HG03108 (cell line): ENCODE results near the gene CXXC5.
"Not testable (repeated sequence)": the region's sequence is repeated elsewhere in the genome, so short reads cannot be mapped to it uniquely, and the experiment has no call there.

Source experiments
- ATAC-seq: cut with Tn5 transposase; IDR thresholded peaks from one replicate; pipeline ENCODE4 v1.9.1; 2021; ENCODE audit warnings: moderate library complexity; ENCODE audit not compliant: unreplicated experiment

CXXC5 gene

DNA sequence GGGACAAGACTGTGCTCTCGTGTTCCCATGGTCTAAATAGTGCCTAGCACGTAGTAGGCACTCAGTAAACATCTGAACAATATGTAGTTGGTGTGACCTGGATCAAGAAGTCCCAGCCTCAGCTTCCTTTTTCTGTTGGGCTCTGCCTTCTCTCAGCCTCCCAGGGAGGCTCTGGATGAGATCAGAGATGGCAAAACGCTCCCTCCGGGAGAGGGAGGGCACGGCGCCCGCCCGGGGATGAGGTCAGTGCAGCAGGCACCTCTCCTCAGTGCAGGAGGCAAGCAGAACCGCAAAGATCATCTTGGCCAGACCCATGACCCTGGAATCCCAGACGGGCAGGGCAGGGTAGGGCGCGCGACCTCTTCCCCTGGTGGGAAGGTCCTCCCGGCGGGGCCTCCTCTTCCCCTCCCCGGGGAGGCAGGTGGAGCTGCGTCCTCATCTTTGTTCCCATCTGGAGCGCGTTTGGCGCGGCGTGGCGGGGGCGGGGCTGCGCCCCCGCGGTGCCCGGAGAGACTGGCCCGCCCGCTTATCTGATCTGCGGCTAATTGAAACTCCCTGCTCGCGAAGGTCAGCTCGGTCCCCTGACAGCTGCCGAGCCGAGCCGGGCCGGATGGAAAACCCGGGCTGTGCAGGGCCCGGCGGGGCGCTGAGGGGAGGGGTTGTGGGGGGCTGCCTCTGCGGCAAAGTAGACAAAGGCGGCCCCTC, 60.9 kb downstream of the CXXC5 start:
- no peak for ATAC-seq

DNA sequence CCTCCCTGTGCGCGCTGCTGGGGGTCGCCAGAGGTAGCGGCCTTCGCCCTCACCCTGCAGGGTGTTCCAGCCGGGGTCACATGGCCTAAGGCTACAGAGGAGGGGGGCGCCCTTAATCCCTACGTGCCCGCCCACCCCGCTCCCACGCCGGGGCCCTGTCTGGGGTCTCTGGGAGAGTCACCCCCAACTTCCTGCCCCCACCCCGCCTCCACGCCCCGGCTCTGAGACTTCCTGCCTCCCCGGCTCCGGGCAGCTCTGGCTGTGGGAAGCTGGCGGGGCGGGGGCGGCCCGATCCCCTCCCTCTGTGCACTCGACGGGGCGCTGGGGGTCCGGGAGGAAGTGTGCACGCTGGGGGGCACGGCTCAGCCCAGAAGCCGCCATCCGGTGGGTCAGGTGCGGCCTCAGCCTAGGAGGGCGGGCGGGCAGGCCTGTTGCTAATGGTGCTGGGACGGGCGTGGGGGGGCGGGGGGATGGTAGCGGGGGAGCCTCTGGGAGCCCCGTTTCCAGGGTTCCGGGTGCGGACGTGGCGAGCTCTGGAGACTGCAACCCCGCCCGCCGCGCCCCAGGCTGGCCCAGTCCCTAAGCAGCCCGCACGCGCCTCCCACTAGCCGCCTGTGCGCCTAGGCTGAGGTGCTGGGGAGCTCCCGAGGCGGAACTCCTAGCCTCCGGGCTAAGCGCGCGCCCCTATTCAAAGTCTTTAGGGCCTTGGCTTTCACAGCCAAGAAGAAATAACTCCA, 61.6 kb downstream of the CXXC5 start:
- no peak for ATAC-seq

GRCh38 chr5:139710319-139711066, 62.3 kb downstream of the CXXC5 start:
- ATAC-seq = no peak

DNA sequence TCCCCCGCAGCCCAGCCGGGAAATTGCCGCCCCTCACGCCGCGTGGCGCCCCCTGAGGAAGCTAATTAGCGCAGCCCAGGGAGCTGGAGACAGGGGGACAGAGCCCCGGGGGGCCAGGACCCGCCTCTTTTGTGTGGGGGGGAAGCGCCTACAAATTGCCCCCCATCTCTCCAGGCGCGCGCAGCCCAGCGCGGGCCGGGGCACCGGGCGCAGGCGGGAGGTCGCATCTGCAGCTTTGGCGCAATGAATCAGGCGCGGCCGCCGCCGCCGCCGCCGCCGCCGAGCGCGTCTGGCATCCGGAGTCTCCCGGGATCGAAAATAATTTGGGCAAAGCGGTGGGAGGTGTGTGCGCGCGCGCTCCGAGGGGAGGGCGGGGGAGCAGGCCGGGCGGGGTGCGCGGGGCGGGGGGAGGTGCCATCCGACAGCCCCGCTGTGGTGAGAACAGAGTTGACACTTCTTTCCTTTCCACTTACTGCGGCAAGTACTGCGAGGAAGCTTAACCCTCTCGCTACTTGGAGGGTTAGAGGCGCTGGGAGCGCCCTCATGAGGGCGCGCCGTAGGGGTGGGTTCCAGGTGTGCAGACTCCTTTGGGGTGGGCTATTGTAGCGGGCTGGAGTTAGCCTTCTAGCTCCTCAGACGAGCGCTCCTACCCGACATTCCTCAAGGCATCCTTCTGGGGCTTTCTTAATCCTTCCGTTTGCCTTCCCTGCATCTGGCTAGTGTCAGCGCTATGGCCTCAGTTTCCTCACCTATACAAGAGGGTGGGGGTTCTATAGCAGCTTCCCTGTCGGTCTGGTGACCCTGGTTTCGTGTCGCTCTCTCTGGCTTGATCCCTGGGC, 63.1 kb downstream of the CXXC5 start:
- ATAC-seq = no peak

DNA sequence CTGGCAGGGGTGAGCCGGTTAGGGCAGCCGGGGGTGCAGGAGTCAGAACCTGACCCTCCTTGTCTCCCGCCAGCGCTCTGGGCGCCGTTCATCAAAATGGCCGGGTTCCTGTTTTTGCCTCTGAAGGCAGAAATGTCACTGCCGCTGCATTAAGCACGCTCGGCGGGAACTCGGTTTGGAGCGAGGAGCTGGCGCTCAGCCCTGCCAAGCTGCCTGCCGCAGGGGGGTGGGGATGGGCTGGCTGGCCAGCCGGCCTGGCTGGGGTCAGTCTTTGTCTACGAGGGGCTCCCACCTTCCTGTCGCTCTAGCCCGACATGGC, 63.7 kb downstream of the CXXC5 start:
- no peak for ATAC-seq

DNA sequence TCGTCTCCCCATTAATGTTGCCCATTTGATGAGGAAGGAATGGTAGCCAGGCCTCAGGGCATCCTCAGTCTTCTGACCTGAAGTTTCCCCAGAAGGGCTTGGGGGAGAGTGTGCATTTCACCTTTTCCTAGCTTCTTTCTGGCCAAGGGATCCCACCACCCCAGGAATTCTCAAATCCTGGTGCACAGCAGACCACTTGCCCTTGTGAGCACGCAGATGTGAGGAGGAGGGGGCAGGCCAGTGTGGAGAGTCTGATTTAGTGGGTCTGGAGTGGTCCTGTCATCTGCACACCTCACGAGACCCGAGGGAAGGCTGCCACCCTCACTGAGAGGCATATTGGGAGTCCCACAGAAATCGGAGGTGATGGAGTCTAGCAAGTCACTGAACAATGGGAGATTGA, 64.3 kb downstream of the CXXC5 start:
- ATAC-seq = no peak

DNA sequence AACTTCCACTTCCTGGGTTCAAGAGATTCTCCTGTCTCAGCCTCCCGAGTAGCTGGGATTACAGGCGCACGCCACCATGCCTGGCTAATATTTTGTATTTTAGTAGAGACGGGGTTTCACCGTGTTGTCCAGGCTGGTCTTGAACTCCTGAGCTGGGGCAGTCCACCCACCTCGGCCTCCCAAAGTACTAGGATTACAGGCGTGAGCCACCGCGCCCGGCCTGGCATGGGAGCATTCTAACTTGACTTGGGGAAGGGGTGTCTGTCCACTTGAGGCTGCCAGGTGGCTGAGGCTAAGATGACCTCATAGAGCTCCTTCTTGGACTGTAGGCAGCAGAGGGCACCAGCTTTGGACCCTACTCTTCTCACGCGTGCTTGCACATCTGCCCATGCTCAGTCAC, 65.7 kb downstream of the CXXC5 start:
- not testable (repeated sequence) for ATAC-seq

- no peak for ATAC-seq
Measured at GRCh38 chr5:139717221-139717620, 69.1 kb downstream of the CXXC5 start.

- not testable (repeated sequence) for ATAC-seq
Measured at GRCh38 chr5:139718403-139718802, 70.3 kb downstream of the CXXC5 start.

DNA sequence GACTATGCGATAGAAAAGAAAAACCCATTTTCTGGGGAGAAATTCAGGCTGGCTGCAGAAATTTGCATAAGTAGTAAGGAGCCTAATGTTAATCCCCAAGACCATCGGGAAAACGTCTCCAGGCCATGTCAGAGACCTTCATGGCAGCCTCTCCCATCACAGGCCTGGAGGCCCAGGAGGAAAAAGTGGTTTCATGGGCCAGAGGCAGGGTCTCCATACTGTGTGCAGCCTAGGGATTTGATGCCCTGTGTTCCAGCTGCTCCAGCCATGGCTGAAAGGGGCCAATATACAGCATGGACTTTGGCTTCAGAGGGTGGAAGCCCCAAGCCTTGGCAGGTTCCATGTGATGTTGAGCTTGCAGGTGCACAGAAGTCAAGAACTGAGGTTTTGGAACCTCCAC, 71.8 kb downstream of the CXXC5 start:
- not testable (repeated sequence) for ATAC-seq

DNA sequence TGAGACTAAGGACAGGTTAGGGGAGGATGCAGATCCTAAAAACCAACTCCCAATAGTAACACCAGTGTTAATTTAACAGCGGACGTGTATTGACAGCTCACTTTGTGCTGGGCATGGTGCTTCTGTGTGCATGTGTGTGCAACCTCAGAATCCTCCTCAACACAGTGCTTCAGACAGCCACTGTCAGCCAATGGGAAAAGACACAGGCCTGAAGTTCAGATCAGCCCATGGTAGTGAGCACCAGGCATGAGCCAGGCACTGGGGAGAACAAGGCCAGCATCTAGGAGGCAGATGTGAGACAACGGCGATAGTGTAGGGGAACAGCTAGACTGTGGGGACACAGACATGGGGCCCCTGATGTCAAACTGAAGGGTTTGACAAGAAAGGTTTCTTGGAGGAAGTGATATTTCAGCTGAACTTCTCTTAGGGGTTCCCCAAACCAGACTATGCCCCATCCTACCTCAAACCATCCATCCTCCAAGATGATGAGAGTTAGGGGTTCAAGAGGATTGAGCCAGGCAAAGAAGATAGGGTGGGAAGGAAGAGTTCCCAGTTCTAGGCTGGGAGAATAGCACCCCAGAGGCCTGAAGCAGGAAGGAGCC, 75.9 kb downstream of the CXXC5 start:
- no peak for ATAC-seq

DNA sequence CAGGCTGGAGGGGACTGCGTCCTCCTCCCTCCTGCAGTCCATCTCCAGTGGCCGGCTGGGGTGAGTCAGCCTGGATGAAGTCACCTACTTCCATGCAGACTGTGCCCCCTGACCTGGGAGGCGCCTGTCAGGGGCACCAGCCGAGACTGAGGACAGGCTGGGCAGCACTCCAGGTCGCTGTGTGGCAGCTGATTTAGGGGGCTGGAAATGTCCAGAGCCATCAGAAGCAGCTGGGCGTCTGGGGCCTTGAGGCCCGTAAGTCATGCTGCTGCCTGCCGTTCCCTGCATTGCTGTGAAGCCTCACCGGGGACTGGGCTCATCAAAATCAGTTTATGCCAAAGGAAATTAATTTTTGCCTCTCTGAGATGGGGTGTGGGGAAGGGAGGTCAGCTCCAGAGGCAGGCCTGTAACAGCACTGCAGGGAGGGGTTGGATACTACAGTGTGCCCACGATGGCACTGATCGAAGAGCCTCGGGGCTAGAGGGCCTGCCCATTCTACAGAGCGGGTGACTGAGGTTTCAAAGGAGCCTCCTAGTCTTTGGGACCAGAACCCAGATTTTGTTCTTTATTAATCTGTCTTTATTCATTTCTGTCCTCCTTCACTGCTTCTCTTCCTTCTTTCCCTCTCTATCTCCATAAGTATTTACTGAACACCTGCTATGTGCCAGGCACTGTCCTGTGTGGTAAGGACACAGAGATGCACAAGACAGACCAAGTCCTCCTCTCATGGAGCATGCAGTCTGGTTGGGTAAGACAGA, 77.1 kb downstream of the CXXC5 start:
- no peak for ATAC-seq

DNA sequence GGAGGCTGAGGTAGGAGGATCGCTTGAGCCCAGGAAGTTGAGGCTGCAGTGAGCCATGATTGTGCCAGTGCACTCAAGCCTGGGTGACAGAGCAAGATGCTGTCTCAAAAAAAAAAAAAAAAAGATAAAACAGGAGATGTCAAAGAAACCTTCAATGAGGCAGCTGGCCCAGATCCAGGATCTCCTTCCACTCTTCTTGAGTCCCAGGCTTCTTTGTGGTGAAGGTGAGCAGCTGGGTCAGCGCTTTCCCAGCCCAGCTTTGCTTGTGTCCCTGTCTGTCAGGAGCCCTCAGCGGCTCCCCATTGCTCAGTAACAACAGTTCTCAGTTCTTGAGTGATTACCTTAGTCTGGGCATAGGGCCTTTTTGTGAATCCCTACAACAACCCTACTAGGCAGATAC, 78.1 kb downstream of the CXXC5 start:
- no peak for ATAC-seq

- not testable (repeated sequence) for ATAC-seq
Measured at GRCh38 chr5:139727615-139728014, 79.5 kb downstream of the CXXC5 start.

DNA sequence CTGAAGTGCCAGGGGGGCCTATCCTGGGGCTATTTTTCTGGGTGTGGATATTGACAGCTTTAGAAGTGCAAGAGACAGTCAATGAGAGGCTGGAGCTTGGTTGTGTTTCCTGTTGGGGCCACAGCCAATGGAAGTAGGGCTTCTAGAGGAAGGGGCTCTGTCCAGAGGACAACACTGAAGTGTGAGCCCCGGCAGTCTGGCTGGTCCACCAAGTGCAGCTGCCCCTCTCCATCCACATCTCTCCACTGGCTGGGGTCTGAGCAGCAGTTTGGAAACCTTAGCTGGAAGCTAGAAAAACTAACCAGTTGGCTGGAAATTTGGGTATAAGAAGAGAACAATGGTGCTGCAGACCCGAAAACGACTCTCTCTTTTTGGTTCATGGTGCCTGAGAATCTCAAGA, 83.1 kb downstream of the CXXC5 start:
- no peak for ATAC-seq

- ATAC-seq = no peak
Measured at GRCh38 chr5:139732019-139732418, 83.9 kb downstream of the CXXC5 start.

DNA sequence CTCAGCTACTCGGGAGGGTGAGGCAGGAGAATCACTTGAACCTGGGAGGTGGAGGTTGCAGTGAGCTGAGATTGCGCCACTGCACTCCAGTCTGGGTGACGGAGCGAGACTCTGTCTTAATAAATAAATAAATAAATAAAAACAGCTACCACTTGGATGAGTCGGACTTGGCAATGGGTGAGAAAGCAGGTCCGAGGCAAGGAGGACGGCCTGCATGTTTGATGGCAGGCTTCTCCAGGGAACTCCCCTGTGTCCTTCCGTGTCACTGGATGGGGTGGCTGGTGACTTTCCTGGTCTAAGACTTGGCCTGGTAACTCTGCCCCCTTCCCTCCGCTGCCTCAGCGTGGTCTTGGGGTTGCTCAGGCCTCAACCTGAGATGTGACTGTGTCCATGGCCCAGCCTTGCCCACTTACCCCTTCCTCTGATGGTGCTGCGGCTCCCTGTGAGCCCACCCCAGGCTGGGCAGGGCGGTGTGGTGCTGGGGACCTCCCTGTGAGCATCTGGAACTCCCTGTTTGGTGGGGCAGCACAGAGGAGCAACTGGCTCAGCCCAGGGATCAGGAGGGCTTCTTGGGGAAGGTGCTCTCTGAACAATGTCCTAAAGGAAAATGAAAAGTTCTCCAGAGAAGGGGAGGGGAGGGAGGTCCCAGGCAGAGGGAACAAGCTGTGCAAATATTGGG, 85.0 kb downstream of the CXXC5 start:
- ATAC-seq = no peak
